ENCODE data around the gene LINC00305.
A peak's percentile ranks its signal among the peaks of the same experiment; 100 is the strongest.

LINC00305 gene

DNA sequence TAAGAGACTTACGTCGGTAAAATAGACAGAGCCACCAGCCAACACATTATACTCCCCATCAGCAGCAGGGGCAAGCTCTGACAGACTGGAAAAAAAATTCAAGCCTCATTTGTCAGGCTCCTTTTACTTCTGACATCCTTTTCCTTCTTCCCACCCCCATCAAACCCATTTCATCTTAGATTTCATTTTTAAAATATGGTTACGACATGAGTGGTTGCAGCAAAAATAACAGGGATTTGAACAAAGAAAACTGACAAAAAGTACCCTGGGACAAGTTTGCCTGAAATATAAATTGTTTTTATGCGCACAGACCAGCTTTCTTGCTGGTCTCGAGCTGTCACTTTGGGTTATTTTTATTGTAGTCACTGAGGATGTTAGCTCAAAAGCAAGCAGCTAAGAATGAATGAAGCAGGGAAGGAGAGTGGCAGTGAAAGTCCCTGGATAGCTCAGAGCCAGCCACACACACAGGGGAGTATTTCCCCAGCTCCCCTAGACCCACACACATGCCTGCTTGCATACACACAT lies 30.7 kb upstream of the LINC00305 start:
- ChIA-PET CTCF (no interaction called here), POLR2A (no interaction called here)
- DNase-seq (ENCODE audit: low read depth, low spot score) = no peak
- TF ChIP-seq, protein P1, sequence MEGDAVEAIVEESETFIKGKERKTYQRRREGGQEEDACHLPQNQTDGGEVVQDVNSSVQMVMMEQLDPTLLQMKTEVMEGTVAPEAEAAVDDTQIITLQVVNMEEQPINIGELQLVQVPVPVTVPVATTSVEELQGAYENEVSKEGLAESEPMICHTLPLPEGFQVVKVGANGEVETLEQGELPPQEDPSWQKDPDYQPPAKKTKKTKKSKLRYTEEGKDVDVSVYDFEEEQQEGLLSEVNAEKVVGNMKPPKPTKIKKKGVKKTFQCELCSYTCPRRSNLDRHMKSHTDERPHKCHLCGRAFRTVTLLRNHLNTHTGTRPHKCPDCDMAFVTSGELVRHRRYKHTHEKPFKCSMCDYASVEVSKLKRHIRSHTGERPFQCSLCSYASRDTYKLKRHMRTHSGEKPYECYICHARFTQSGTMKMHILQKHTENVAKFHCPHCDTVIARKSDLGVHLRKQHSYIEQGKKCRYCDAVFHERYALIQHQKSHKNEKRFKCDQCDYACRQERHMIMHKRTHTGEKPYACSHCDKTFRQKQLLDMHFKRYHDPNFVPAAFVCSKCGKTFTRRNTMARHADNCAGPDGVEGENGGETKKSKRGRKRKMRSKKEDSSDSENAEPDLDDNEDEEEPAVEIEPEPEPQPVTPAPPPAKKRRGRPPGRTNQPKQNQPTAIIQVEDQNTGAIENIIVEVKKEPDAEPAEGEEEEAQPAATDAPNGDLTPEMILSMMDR (IDR thresholded peaks at IDR 0.05; ENCODE audit: insufficient read depth, low read length, missing control alignments) = no peak
- H3K4me3 ChIP-seq (ENCODE audit: low read depth, low read length) = no peak overlapping the region

DNA sequence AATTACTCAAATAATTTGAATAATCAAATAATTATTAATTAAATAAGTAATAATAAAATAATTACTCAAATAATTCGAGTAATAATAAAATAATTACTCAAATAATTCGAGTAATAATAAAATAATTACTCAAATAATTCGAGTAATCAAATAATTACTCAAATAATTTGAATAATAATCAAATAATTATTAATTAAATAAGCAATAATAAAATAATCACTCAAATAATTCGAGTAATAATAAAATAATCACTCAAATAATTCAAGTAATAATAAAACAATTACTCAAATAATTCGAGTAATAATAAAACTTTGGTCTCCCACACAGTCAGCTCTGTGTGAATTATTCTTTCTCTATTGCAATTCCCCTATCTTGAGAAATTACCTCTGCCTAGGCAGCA lies 30.0 kb upstream of the LINC00305 start:
- H3K4me3 ChIP-seq (ENCODE audit: low read depth, low read length) = no peak overlapping the region
- TF ChIP-seq, protein P1 (IDR thresholded peaks at IDR 0.05; ENCODE audit: insufficient read depth, low read length, missing control alignments) = no peak
- ChIA-PET CTCF (no interaction called here), POLR2A (no interaction called here)
- no peak for DNase-seq (ENCODE audit: low read depth, low spot score)

DNA sequence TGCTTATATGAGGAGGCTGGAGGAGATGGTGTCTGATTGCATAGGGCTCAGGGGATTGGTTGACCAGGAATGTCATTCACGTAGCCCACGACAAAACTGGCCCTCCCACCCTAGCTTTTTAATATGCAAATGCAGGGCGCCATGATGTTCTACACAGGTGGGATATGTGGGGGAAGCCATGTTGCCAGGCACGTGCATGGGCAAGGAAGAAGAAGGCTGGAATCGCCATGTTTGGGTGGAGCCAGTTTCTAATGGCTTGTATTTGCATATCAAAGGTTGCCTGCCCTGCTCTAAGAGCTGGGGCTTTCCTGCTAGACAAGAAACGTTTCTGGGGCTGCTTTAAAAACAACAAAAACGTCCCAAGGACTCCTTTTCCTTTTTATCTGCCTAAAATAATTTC lies 26.5 kb upstream of the LINC00305 start:
- ChIA-PET CTCF (no interaction called here), POLR2A (no interaction called here)
- H3K4me3 ChIP-seq (ENCODE audit: low read depth, low read length) = no peak overlapping the region
- TF ChIP-seq, protein P1 (IDR thresholded peaks at IDR 0.05; ENCODE audit: insufficient read depth, low read length, missing control alignments) = no peak
- no peak for DNase-seq (ENCODE audit: low read depth, low spot score)

DNA sequence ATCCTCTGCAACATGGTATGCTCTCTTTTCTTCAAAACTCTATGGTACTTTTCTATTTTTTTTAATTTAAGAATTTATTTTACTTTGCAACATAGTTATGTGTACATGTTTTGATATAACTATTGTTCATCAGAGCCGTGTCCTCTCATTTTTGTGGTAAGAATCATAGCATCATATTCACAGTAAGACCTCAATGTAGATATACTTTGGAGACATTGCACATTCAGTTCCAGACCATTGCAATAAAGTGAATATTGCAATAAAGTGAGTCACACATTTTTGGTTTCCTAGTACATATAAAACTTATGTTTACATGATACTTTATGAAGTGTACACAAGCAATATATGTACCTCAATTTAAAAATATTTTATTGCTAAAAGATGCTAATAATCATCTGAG lies 22.7 kb upstream of the LINC00305 start:
- no peak overlapping the region for H3K4me3 ChIP-seq (ENCODE audit: low read depth, low read length)
- CTCF ChIA-PET = no interaction called here
- POLR2A ChIA-PET = no interaction called here
- TF ChIP-seq, protein P1 (IDR thresholded peaks at IDR 0.05; ENCODE audit: insufficient read depth, low read length, missing control alignments) = no peak
- DNase-seq (ENCODE audit: low read depth, low spot score) = no peak

DNA sequence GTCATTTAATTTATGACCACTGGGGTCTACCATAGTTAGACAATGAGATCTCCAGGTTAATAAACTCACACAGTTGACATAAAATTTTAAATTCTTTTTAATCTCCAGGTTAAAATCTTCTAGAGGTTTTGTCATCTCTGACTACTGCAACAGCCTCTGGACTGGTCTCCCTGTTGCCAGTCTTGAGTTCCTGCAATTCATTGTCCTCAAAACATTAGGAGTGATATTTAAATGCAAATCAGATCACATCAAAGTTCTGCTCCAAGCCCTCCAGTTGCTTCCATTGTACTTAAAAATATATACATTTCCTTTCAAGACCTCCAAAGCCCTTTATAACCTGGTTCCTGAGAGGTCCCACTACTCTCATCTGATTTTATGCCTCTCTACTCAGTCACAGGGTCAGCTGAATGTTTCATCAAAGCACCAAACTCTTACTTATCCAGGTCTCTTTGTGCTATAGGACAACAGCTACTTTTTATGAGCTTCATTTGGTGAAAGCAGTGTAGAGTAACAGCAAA lies 18.6 kb upstream of the LINC00305 start:
- H3K4me3 ChIP-seq (ENCODE audit: low read depth, low read length) = no peak overlapping the region
- ChIA-PET CTCF (no interaction called here), POLR2A (no interaction called here)
- TF ChIP-seq, protein P1 (IDR thresholded peaks at IDR 0.05; ENCODE audit: insufficient read depth, low read length, missing control alignments) = no peak
- no peak for DNase-seq (ENCODE audit: low read depth, low spot score)

GRCh38 chr18:64165906-64166305 lies 17.0 kb upstream of the LINC00305 start:
- peak; percentile 0 for DNase-seq (ENCODE audit: low read depth, low spot score)
- POLR2A ChIA-PET = no interaction called here
- TF ChIP-seq, protein P1 (IDR thresholded peaks at IDR 0.05; ENCODE audit: insufficient read depth, low read length, missing control alignments) = no peak
- no peak overlapping the region for H3K4me3 ChIP-seq (ENCODE audit: low read depth, low read length)
- CTCF ChIA-PET = no interaction called here

Measured in AG04449 (cell line).